Measurements from ENCODE around the gene TEAD1. TPM values are rescaled to one million over a fixed set of nuclear protein-coding genes. Genes with fewer than 3 reads are reported as not detected.

The TEAD1 gene
- polyA plus RNA-seq, 2 of the 4 experiments (the other 2 are of a cell fraction), result 111 to 112 TPM

DNA sequence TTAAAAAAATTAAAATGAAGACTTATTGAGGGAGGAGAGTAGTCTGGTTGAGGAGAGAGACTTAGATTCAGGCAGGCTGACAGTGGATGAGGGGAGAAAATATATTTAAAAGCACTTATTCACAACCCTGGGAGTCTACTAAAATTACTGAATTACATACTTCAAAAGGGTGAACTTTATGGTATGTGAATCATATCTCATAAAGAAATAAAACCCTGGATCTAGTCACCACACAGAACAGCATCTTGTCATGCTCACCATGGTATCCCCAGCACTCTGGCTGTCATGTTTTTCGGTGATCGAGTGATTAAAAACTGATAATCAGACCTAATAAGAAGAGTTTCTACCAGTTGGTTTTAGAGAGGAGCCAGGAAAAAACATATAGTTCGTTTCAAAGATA, 11.0 kb downstream of the TEAD1 start:
- ATAC-seq (no peak), FAIRE-seq (no peak), DNase-seq (ENCODE audit: low read depth in 1 of 2, low spot score in 1 of 2) (no peak)
- Histone ChIP-seq H3K9me3 (no peaks in the 10 kb centered on the region), H3K27ac (peak overlapping the region; percentile 92 to 98), H3K4me2 (peak overlapping the region; percentile 90), H3K4me3 (no peak overlapping the region), H3K4me1 (peaks cover 99% of the 10 kb centered on the region)
- POLR2A ChIA-PET, result interaction anchor here (0.6 kb wide), 1 partner anchor 22 kb away, joined by 6 read pairs; no protein-coding TSS in a partner anchor
- TF ChIP-seq, protein P1, sequence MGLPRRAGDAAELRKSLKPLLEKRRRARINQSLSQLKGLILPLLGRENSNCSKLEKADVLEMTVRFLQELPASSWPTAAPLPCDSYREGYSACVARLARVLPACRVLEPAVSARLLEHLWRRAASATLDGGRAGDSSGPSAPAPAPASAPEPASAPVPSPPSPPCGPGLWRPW (IDR thresholded peaks at IDR 0.05), result no peak
- TF ChIP-seq FOSL2 (IDR thresholded peaks at IDR 0.05) (no peak), FOSL2 (CRISPR knock-in tag; IDR thresholded peaks at IDR 0.05) (no peak), NFE2L2 (conservative IDR thresholded peaks at IDR 0.05; ENCODE audit: low read length) (no peak), CBX2 (IDR thresholded peaks at IDR 0.05; ENCODE audit: borderline replicate concordance, low read depth) (no peak), RFX5 (IDR thresholded peaks at IDR 0.05) (no peak), HOXA7 (CRISPR knock-in tag; IDR thresholded peaks at IDR 0.05) (no peak), HEYL (CRISPR knock-in tag; IDR thresholded peaks at IDR 0.05) (no peak), CHD2 (IDR thresholded peaks at IDR 0.05; ENCODE audit: low read length, partially characterized antibody) (no peak), NPAS2 (CRISPR knock-in tag; IDR thresholded peaks at IDR 0.05; ENCODE audit: borderline replicate concordance) (no peak)
- CTCF ChIA-PET, result interaction anchor here (1.0 kb wide), 1 partner anchor 87 kb away, joined by 3 read pairs; no protein-coding TSS in a partner anchor
- 63% methylated on average over 3 of the region's 3 CpGs for WGBS (ENCODE audit: missing lambda C conversion rate)

DNA sequence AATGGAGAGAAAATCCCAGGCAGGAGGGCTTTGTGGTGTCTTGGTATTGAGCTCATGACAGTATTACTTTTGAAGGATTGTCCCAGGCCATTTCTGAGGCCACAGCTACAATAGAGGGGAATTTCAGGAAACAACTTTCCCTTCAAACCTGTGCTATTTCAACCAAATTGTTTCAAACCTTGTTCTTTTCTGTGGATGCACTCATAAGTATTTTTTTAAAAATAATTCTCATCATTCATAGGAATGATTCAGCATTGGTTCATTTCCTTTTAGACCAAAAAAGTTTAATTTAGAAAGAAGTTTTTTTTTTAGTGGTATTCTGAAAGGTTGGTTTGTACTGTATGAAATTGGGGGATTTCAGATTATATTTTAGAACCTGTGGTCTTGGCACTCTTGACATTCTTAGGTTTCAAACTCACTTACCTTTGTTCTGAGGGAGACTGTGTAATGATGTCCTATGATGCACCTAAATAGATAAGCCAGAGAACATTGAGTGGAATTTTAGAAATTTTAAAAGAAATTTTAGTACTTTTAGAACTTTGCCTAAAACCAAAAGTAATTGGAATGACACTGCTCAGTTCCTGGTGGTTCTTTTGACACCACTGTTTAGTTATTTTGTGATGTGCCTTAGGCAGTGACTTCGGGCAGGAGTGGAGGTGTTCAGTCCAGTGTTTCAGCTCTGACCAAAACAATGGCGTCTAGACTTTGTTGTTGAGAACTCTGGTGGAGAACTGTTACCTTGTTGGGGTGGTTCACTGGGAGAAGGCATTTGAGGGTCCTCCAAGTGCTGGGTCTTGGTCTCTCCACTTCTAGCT, 12.2 kb downstream of the TEAD1 start:
- DNase-seq (ENCODE audit: low read depth in 1 of 2, low spot score in 1 of 2) (no peak), FAIRE-seq (no peak), ATAC-seq (no peak)
- Histone ChIP-seq H3K27ac (peak overlapping the region; percentile 92 to 98), H3K9me3 (no peaks in the 10 kb centered on the region), H3K4me3 (no peak overlapping the region), H3K4me1 (peaks cover 100% of the 10 kb centered on the region), H3K4me2 (peak overlapping the region; percentile 90)
- ChIA-PET CTCF (interaction anchor here (0.9 kb wide), 1 partner anchor 128 kb away, joined by 3 read pairs; no protein-coding TSS in a partner anchor), POLR2A (interaction anchor here (0.5 kb wide), 1 partner anchor 157 kb away, joined by 3 read pairs; no protein-coding TSS in a partner anchor)
- TF ChIP-seq EHF (CRISPR knock-in tag; IDR thresholded peaks at IDR 0.05) (no peak), CBX2 (IDR thresholded peaks at IDR 0.05; ENCODE audit: borderline replicate concordance, low read depth) (no peak), MAFK (IDR thresholded peaks at IDR 0.05; ENCODE audit: partially characterized antibody) (no peak), JUNB (IDR thresholded peaks at IDR 0.05) (no peak)
- TF ChIP-seq, protein P2, sequence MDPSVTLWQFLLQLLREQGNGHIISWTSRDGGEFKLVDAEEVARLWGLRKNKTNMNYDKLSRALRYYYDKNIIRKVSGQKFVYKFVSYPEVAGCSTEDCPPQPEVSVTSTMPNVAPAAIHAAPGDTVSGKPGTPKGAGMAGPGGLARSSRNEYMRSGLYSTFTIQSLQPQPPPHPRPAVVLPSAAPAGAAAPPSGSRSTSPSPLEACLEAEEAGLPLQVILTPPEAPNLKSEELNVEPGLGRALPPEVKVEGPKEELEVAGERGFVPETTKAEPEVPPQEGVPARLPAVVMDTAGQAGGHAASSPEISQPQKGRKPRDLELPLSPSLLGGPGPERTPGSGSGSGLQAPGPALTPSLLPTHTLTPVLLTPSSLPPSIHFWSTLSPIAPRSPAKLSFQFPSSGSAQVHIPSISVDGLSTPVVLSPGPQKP (IDR thresholded peaks at IDR 0.05; ENCODE audit: low read depth, low read length), result no peak
- TF ChIP-seq, protein P1 (IDR thresholded peaks at IDR 0.05), result no peak
- 80% methylated on average over 2 of the region's 2 CpGs for WGBS (ENCODE audit: missing lambda C conversion rate)

DNA sequence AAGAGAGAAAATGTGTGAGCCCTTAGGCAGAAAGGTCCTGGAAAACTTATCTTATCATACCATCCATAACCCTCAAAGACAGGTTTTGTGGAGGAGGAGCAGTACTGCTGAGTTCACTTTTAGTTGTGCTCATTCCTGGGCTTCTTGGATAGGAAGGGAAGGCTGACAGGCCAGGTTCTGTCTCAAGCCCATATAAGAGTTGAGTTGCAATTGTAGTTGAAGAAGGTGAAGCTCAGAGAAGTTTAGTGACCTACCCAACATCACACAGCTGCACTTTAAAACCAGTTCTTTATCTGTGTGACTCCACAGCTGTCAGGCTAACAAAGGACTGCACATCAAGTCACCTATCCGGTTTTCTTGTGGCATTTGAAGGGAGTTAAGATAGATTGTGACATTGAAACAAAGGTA, 13.0 kb downstream of the TEAD1 start:
- Histone ChIP-seq H3K4me2 (peak overlapping the region; percentile 90), H3K9me3 (no peaks in the 10 kb centered on the region), H3K4me3 (no peak overlapping the region), H3K4me1 (peaks cover 100% of the 10 kb centered on the region), H3K27ac (peak overlapping the region; percentile 92 to 98)
- no peak for DNase-seq (ENCODE audit: low read depth in 1 of 2, low spot score in 1 of 2)
- ChIA-PET POLR2A (interaction anchor here (0.5 kb wide), 1 partner anchor 156 kb away, joined by 3 read pairs; no protein-coding TSS in a partner anchor), CTCF (interaction anchor here (0.9 kb wide), 1 partner anchor 127 kb away, joined by 3 read pairs; no protein-coding TSS in a partner anchor)
- TF ChIP-seq RCOR1 (IDR thresholded peaks at IDR 0.05; ENCODE audit: low read depth, low read length) (no peak), ZSCAN20 (CRISPR knock-in tag; IDR thresholded peaks at IDR 0.05) (no peak), HOXB13 (CRISPR knock-in tag; IDR thresholded peaks at IDR 0.05; ENCODE audit: low read depth) (no peak), HDAC2 (IDR thresholded peaks at IDR 0.05) (0 out of 2 replicates have a peak, but pooled peaks have one; percentile 44), RFX5 (IDR thresholded peaks at IDR 0.05) (no peak), JUN (IDR thresholded peaks at IDR 0.05) (no peak), KDM1A (IDR thresholded peaks at IDR 0.05; ENCODE audit: low read depth) (peak; percentile 78; the same call in 1 of the 2 replicates), HOXB5 (CRISPR knock-in tag; IDR thresholded peaks at IDR 0.05) (no peak), CBX2 (IDR thresholded peaks at IDR 0.05; ENCODE audit: borderline replicate concordance, low read depth) (no peak), CEBPB (IDR thresholded peaks at IDR 0.05) (no peak), POLR2AphosphoS2 (conservative IDR thresholded peaks at IDR 0.05; ENCODE audit: low read length) (no peak), SMC3 (IDR thresholded peaks at IDR 0.05) (no peak), ZFP36 (IDR thresholded peaks at IDR 0.05; ENCODE audit: borderline replicate concordance, partially characterized antibody) (peak; percentile 40), EHF (CRISPR knock-in tag; IDR thresholded peaks at IDR 0.05) (no peak), TFCP2L1 (CRISPR knock-in tag; IDR thresholded peaks at IDR 0.05) (no peak), CHD2 (IDR thresholded peaks at IDR 0.05; ENCODE audit: low read length, partially characterized antibody) (no peak)
- TF ChIP-seq, protein P3, sequence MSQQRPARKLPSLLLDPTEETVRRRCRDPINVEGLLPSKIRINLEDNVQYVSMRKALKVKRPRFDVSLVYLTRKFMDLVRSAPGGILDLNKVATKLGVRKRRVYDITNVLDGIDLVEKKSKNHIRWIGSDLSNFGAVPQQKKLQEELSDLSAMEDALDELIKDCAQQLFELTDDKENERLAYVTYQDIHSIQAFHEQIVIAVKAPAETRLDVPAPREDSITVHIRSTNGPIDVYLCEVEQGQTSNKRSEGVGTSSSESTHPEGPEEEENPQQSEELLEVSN (IDR thresholded peaks at IDR 0.05; ENCODE audit: borderline replicate concordance, low read depth), result no peak
- TF ChIP-seq, protein P1 (IDR thresholded peaks at IDR 0.05), result no peak
- TF ChIP-seq, protein P2 (IDR thresholded peaks at IDR 0.05; ENCODE audit: low read depth, low read length), result no peak
- no peak for ATAC-seq
- WGBS (ENCODE audit: missing lambda C conversion rate), result 53% methylated on average over 1 of the region's 1 CpG
- FAIRE-seq, result no peak

All from A549 (cell line).